Measurements from ENCODE around the gene LAMTOR5. TPM values are rescaled to one million over a fixed set of nuclear protein-coding genes. Genes with fewer than 3 reads are reported as not detected.

Gene LAMTOR5
- total RNA-seq, 2 experiments from 2014 or later = 109 to 123 TPM

DNA sequence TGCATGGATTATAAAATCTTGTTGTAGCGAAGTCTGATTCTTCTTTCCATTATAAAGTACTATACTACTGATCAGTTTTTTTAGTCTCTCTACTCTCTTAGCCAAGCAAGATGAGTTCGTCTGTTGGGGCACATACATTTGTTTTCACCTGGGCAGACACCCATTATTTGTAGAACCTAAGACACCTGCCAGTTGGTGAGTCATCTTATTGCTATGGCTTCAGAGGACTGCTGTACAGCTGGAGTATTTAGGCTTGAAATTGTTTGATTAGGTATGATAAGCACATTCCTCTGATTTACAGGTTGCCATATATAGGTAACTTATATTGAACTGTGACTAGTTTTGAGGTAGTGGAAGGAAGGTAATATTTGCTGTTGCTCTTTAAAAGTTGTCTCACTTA is 51.1 kb downstream of the LAMTOR5 start:
- Histone ChIP-seq H2AFZ (ENCODE audit: low read length) (no peak overlapping the region), H3K4me2 (ENCODE audit: low read length) (peak overlapping the region; percentile 9; the same call in 1 of the 2 replicates), H3K36me3 (ENCODE audit: insufficient read depth, low read length) (peaks cover 95% of the 10 kb centered on the region), H3K9me3 (ENCODE audit: low read length) (no peaks in the 10 kb centered on the region), H3K79me2 (ENCODE audit: insufficient read depth, low read depth, low read length) (peaks cover 100% of the 10 kb centered on the region), H3K4me1 (ENCODE audit: insufficient read depth, low read length, poor library complexity, severe bottlenecking) (peaks cover 45% of the 10 kb centered on the region), H3K9me2 (ENCODE audit: insufficient read depth, low read length) (no peaks in the 10 kb centered on the region), H4K20me1 (ENCODE audit: insufficient read depth, low read length) (peaks cover 28% of the 10 kb centered on the region), H3K4me3 (ENCODE audit: low read depth, low read length, poor library complexity, severe bottlenecking) (no peak overlapping the region), H3K27ac (ENCODE audit: low read depth, low read length, poor library complexity, severe bottlenecking) (peak overlapping the region; percentile 3)
- ChIA-PET CTCF (ENCODE audit: unreplicated experiment) (no interaction called here), POLR2A (interaction anchor here (0.7 to 1.5 kb wide), 4 partner anchors 10 to 55 kb away, joined by 3 read pairs; no protein-coding TSS in a partner anchor)
- intact Hi-C loops (cut with micrococcal nuclease; ENCODE audit: unreplicated experiment) = no loop called here
- BruUV-seq (replicated peaks) = TSS peak; percentile 9
- no peak for TF ChIP-seq EZH2phosphoT487 (IDR thresholded peaks at IDR 0.05; ENCODE audit: borderline replicate concordance, low read depth, low read length)
- TF ChIP-seq CTCF (conservative IDR thresholded peaks at IDR 0.05; ENCODE audit: low read length) = no peak
- no peak for DNase-seq (ENCODE audit: low spot score)

- Histone ChIP-seq H3K9me2 (ENCODE audit: insufficient read depth, low read length) (no peaks in the 10 kb centered on the region), H3K9me3 (ENCODE audit: low read length) (no peaks in the 10 kb centered on the region), H4K20me1 (ENCODE audit: insufficient read depth, low read length) (peaks cover 36% of the 10 kb centered on the region), H3K4me1 (ENCODE audit: insufficient read depth, low read length, poor library complexity, severe bottlenecking) (peaks cover 56% of the 10 kb centered on the region), H3K79me2 (ENCODE audit: insufficient read depth, low read depth, low read length) (peaks cover 100% of the 10 kb centered on the region), H2AFZ (ENCODE audit: low read length) (no peak overlapping the region), H3K4me2 (ENCODE audit: low read length) (peak overlapping the region; percentile 9; the same call in 1 of the 2 replicates), H3K27ac (ENCODE audit: low read depth, low read length, poor library complexity, severe bottlenecking) (peak overlapping the region; percentile 18), H3K36me3 (ENCODE audit: insufficient read depth, low read length) (peaks cover 96% of the 10 kb centered on the region), H3K4me3 (ENCODE audit: low read depth, low read length, poor library complexity, severe bottlenecking) (no peak overlapping the region)
- no peak for TF ChIP-seq EZH2phosphoT487 (IDR thresholded peaks at IDR 0.05; ENCODE audit: borderline replicate concordance, low read depth, low read length)
- TF ChIP-seq CTCF (conservative IDR thresholded peaks at IDR 0.05; ENCODE audit: low read length) = no peak
- no peak for DNase-seq (ENCODE audit: low spot score)
- BruUV-seq (replicated peaks) = no TSS peak
- intact Hi-C loops (cut with micrococcal nuclease; ENCODE audit: unreplicated experiment) = no loop called here
- CTCF ChIA-PET (ENCODE audit: unreplicated experiment) = no interaction called here
- POLR2A ChIA-PET = no interaction called here
Measured at GRCh38 chr1:110355321-110355720, 52.2 kb downstream of the LAMTOR5 start.

Other genes with a start within 250 kb of the LAMTOR5 start
- 3.9 and 5.6 TPM in 2 replicates for gene KCNC4, start 197.4 kb downstream of the LAMTOR5 start, total RNA-seq (2014; rRNA removed; shearing (Covaris generic))
- 17.8 and 18.5 TPM in 2 replicates for gene KCNC4, start 197.4 kb downstream of the LAMTOR5 start, total RNA-seq (2022)
- 221 and 231 TPM in 2 replicates for gene RBM15, start 68.3 kb downstream of the LAMTOR5 start, total RNA-seq (2014; rRNA removed; shearing (Covaris generic))
- gene RBM15, start 68.3 kb downstream of the LAMTOR5 start, total RNA-seq (2022) = 119 and 137 TPM in 2 replicates
- 0.22 TPM in 1 of 2 replicates, not detected in the other for gene SLC16A4, start 16.7 kb downstream of the LAMTOR5 start, total RNA-seq (2014; rRNA removed; shearing (Covaris generic))
- gene SLC16A4, start 16.7 kb downstream of the LAMTOR5 start, total RNA-seq (2022) = 0.15 and 0.38 TPM in 2 replicates
- gene PROK1, start 43.5 kb upstream of the LAMTOR5 start, total RNA-seq (2014; rRNA removed; shearing (Covaris generic)) = not detected in 2 replicates
- gene PROK1, start 43.5 kb upstream of the LAMTOR5 start, total RNA-seq (2022) = not detected in 2 replicates
- gene KCNA10, start 111.5 kb upstream of the LAMTOR5 start, total RNA-seq (2014; rRNA removed; shearing (Covaris generic)) = not detected in 2 replicates
- gene KCNA10, start 111.5 kb upstream of the LAMTOR5 start, total RNA-seq (2022) = not detected in 2 replicates
- gene KCNA2, start 198.7 kb upstream of the LAMTOR5 start, total RNA-seq (2014; rRNA removed; shearing (Covaris generic)) = 0.13 and 0.22 TPM in 2 replicates
- 1.5 and 2.3 TPM in 2 replicates for gene KCNA2, start 198.7 kb upstream of the LAMTOR5 start, total RNA-seq (2022)